ENCODE measurements around the gene MOB3C.
A peak's percentile ranks its signal among the peaks of the same experiment; 100 is the strongest.

The MOB3C gene

GRCh38 chr1:46603858-46604549 lies 12.6 kb downstream of the MOB3C start, which contains the start of gene MKNK1:
Gene MKNK1 (minus strand): TSS chr1:46604268. CDS start chr1:46583327, 20,941 bp downstream.
- TF ChIP-seq ZNF274 (IDR thresholded peaks at IDR 0.05; ENCODE audit: low read depth, low read length): no peak
- peak within 1 kb of the TSS; percentile 72 for H3K4me3 ChIP-seq (ENCODE audit: low read length)

GRCh38 chr1:46603481-46603857 lies 13.1 kb downstream of the MOB3C start:
- H3K4me3 ChIP-seq (ENCODE audit: low read length): peak overlapping the region; percentile 72
- no peak for TF ChIP-seq ZNF274 (IDR thresholded peaks at IDR 0.05; ENCODE audit: low read depth, low read length)

GRCh38 chr1:46601257-46602007 lies 15.2 kb downstream of the MOB3C start:
- no peak overlapping the region for H3K4me3 ChIP-seq (ENCODE audit: low read length)
- no peak for TF ChIP-seq ZNF274 (IDR thresholded peaks at IDR 0.05; ENCODE audit: low read depth, low read length)

- H3K4me3 ChIP-seq (ENCODE audit: low read length): no peak overlapping the region
- TF ChIP-seq ZNF274 (IDR thresholded peaks at IDR 0.05; ENCODE audit: low read depth, low read length): no peak
Observed at GRCh38 chr1:46599059-46599970, 17.3 kb downstream of the MOB3C start.

- H3K4me3 ChIP-seq (ENCODE audit: low read length): no peak overlapping the region
- no peak for TF ChIP-seq ZNF274 (IDR thresholded peaks at IDR 0.05; ENCODE audit: low read depth, low read length)
Observed at GRCh38 chr1:46596846-46597245, 19.8 kb downstream of the MOB3C start.

GRCh38 chr1:46596036-46596435 lies 20.6 kb downstream of the MOB3C start:
- H3K4me3 ChIP-seq (ENCODE audit: low read length): no peak overlapping the region
- no peak for TF ChIP-seq ZNF274 (IDR thresholded peaks at IDR 0.05; ENCODE audit: low read depth, low read length)

GRCh38 chr1:46595127-46595526 lies 21.5 kb downstream of the MOB3C start:
- TF ChIP-seq ZNF274 (IDR thresholded peaks at IDR 0.05; ENCODE audit: low read depth, low read length): no peak
- no peak overlapping the region for H3K4me3 ChIP-seq (ENCODE audit: low read length)

- no peak for TF ChIP-seq ZNF274 (IDR thresholded peaks at IDR 0.05; ENCODE audit: low read depth, low read length)
- no peak overlapping the region for H3K4me3 ChIP-seq (ENCODE audit: low read length)
Observed at GRCh38 chr1:46594063-46594462, 22.5 kb downstream of the MOB3C start.

GRCh38 chr1:46592823-46593222 lies 23.8 kb downstream of the MOB3C start:
- no peak overlapping the region for H3K4me3 ChIP-seq (ENCODE audit: low read length)
- TF ChIP-seq ZNF274 (IDR thresholded peaks at IDR 0.05; ENCODE audit: low read depth, low read length): no peak

- no peak overlapping the region for H3K4me3 ChIP-seq (ENCODE audit: low read length)
- peak; percentile 19; the same call in 1 of the 2 replicates for TF ChIP-seq ZNF274 (IDR thresholded peaks at IDR 0.05; ENCODE audit: low read depth, low read length)
Observed at GRCh38 chr1:46589529-46589928, 27.1 kb downstream of the MOB3C start.

- no peak for TF ChIP-seq ZNF274 (IDR thresholded peaks at IDR 0.05; ENCODE audit: low read depth, low read length)
- H3K4me3 ChIP-seq (ENCODE audit: low read length): no peak overlapping the region
Observed at GRCh38 chr1:46587069-46587468, 29.5 kb downstream of the MOB3C start.

- H3K4me3 ChIP-seq (ENCODE audit: low read length): no peak overlapping the region
- no peak for TF ChIP-seq ZNF274 (IDR thresholded peaks at IDR 0.05; ENCODE audit: low read depth, low read length)
Observed at GRCh38 chr1:46585312-46585938, 31.2 kb downstream of the MOB3C start.

- no peak for TF ChIP-seq ZNF274 (IDR thresholded peaks at IDR 0.05; ENCODE audit: low read depth, low read length)
Observed at GRCh38 chr1:46583494-46583893, 33.1 kb downstream of the MOB3C start.

GRCh38 chr1:46582972-46583371 lies 33.6 kb downstream of the MOB3C start:
- no peak for TF ChIP-seq ZNF274 (IDR thresholded peaks at IDR 0.05; ENCODE audit: low read depth, low read length)

More at GRCh38 chr1:46583494-46583893, 33.1 kb downstream of the MOB3C start:
- no peak overlapping the region for H3K4me3 ChIP-seq (ENCODE audit: low read length)

More at GRCh38 chr1:46582972-46583371, 33.6 kb downstream of the MOB3C start:
- no peak overlapping the region for H3K4me3 ChIP-seq (ENCODE audit: low read length)
